ENCODE data around the gene TAF10.

TAF10 gene

DNA sequence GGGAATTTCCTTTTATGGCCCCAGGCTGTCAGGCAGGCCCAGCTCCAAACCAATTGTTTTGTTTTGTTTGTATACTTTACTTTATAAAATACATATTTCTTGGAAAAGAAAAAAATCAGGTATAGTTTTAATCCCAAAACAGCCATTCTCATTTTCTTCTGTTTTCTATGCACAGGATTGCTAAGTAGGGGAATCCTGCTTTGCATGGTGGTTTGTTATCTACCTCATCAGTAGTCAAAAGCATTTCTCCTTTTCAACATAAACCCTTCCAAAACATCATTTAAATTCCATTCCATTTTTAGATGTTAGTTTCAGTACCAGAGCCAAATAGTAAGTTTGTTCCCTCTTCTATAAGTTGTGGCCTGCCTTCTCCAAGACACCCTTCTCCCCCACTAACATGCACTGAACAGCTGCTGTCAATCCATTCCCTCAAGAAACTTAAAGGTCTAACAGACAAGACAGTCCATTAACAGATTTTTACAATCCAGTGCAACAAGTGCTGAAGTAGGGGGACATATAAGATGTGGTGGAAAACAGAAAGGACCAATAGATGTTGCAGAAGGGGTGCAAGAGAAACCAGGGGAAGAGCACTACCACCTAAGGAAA is 4.7 kb downstream of the TAF10 start:
- DNase-seq = peak in 1 of 5 experiments; percentile 54

DNA sequence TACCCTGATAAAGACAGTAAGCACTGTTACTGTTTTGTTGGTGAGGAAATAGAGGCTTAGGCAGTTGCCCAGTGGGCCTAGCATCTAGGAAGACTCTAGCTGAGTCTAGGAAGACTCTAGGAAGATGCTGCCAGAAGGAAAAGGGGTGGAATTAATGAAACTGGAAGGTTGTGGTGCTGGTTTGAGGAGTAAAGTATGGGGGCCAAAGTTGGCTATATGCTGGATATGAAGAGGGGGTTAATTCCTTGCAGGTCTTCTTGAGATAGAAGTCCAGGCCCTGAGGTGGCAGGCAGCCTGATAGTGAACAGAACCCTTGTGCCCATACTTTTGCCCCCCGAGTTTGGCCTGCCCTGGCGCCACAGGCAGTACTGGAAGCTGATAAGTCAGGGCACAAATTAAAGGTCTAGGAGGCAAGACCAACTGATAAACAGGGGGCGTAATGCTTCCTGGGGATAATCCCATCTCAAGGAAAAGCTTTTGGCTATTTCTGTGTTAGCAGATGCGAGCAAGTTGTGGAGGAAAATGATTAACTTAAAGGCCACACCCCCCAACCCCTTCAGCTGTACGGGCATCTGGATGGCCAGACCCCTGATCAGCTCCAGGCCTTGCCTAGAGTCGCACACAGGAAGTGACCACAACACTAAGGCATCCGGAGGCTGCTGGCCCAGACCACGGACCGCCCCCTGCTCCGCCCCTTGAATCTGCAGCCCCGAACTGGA is 5.4 kb downstream of the TAF10 start:
- peak in 2 of 5 experiments; percentile 42 to 74 for DNase-seq

GRCh38 chr11:6604790-6605189 is 7.2 kb downstream of the TAF10 start:
- DNase-seq = no peak

GRCh38 chr11:6604081-6604626 is 7.9 kb downstream of the TAF10 start:
- DNase-seq = peak in 3 of 5 experiments; percentile 30 to 80 (median 33)

DNA sequence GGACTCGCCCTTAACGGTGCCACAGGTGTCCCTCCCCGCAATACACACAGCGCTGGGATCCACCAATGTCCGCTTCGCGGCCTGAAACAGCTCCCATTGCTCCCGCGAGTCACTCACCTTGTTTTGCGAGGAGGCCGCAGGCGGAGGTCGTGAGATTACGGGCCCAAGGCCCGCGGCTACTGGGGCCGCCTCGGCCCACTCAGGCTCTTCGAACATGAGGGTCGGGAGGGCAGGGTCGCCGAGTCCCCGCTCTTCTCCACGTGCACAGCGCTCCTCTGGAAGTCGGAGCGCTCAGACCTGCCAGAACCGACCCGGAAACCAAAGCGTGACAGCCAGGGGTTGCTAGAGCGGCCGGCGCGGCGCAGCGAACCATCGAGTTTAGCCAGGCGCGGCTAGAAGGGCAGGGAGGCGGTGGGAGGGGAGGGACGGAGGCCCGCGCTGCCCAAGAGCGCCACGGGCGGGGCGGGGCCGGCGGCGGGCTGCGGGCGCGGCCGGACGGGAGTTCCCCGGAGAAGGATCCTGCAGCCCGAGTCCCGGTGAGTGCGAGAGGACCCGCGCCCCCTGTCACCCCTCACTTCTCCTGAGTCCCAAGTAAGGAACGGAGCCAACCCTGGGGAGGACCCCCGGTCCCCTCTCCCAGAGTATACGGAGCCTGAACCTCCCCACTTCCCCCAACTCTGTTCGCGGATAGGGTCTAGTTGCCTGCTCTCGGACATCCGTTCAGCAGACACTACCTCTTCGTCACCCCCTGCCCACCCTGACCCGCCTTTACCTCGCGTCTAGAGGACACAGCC is 8.5 kb downstream of the TAF10 start, which contains the start of the genes ILK and RRP8:
Gene ILK (plus strand): TSS at position 488 of the 794 bp plus-strand sequence. CDS start 498 bp downstream, outside the sequence.
Gene RRP8 (minus strand): TSS at position 330 of the 794 bp plus-strand sequence. CDS start 114 bp downstream, at position 216.
- peak; percentile 64 to 93 (median 78) for DNase-seq

DNA sequence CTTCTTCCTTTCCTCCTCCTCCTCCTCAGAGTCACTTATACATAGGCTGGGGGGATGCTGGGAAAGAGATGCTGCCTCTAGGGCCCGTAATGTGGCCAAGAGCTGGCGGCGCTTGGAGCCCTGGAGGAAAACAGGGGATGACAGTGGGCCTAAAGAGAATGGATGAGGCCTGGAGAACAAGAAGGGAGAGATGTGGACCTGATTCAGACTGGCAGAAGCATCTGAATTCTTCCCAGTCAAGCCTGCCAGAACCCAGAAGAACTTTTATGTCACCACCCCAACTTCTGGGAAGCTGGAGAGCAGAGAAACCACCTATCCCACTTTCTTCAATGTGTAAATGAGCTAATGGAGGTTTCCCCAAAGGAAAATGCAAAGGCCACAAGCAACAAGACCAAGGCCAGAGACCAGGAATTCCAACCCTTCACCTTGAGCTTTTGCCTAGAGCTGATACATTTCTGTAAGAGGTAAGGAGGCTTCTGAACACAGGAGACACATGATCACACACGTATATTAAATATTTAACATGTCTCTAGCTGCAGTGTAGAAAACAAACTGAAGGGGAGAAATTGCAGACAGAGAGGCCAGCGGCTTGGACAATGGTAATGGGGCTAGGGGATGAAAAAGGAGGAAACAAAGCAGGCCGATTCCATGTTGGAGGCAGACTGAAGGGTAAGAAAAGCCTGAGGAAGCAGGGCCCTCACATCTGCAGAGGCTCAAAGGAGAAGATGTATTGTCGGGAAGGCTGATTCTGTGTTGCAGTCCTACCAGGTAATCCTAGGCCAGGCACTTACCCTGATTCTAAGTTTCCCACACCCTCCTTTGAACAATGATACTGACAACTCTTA is 9.7 kb downstream of the TAF10 start:
- peak in 1 of 5 experiments; percentile 26 for DNase-seq

DNA sequence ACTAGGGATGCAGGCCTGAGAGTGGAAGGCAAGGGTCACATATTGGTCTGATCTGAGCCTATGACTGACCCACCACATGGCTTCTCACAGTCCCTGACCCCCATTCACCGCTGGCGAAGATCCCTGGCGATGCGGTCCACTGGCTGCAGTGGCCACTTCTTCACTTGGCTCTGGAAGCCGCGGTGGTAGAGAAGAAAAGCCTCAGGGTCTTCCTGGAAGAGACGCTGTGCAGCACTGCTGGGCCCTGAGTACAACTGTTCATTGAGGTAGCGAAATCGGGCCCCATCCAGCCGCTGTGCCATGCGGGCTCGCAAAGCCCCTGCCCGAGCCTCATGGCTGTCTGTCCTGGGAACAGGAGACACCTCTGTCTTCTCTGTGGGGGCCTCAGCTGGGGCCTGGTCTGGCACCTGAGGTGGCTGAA is 11.0 kb downstream of the TAF10 start:
- DNase-seq = no peak

DNA sequence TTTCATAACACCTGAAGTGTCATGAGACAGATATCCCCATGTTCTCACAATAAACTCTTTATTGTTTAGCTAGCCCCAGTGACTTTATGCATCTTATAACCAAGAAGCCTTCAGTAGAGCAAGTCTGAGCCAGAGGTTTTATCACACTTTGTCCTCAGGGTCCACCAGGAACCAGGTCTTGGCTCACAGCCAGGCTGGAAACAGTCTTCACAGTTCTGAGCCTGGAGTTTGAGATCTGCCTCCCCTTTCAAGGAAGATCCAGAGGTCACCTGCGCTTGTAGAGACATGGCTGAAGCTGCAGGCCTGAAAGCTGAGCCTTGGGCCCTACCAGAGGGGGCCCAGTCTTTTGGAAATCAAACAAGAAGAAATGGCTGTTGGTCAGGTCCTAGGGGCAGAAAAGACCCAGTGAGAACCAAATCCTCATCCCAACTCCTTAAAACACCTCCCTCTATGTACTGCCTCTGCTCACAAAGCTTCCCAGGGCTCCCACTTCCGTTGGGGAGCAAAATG is 12.1 kb downstream of the TAF10 start:
- no peak for DNase-seq

- no peak for DNase-seq
Measured at GRCh38 chr11:6599449-6599848, 12.6 kb downstream of the TAF10 start.

DNA sequence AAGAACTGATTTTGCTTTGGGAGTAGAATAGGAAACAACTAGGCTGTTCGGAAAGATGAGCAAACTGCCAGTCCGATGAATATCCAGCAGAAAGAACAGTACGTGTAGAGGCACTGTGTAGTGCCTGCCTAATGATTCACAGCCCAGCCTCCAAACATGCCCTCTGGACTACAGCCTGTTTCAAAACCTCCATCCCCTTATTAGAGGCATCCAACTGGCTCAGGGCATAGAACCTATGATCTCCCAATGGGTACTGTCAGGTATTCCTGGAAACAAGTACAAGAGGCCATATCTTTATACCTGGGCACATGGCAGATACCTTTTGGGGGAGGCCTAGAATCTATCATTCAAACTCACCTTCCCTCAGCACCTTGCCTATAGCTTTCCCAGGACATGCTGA is 13.5 kb downstream of the TAF10 start:
- no peak for DNase-seq

GRCh38 chr11:6596239-6596877 is 15.7 kb downstream of the TAF10 start:
- DNase-seq = no peak

DNA sequence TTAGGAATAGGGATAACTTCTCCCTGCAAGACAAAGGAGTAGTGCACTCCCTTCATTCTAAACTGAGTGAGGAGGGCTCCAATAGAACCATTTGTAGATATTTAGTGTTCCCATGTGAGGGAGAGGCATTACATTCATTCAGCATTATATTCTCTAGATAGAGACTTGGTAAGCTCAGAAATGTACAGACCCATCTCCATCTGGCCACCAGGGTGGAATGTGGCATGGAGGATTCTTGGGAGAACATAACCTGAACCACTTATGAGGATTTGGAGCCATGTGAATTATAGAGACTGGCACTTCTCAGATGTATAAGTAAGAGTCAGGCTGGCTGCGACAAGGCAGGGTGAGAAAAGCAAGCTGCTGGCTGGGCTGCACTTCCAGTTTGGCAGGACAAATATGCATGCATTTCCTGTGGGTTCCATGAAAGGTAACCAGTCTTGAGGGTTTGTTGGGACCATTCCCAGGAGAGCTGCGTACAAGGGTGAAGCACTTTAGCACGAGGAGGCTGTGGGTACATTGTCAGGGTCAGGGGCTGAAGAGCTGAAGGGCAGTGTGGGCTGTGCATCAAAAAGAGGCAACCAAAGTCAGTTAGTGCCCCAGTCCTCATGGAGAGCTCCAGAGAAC is 17.8 kb downstream of the TAF10 start:
- DNase-seq = no peak

DNA sequence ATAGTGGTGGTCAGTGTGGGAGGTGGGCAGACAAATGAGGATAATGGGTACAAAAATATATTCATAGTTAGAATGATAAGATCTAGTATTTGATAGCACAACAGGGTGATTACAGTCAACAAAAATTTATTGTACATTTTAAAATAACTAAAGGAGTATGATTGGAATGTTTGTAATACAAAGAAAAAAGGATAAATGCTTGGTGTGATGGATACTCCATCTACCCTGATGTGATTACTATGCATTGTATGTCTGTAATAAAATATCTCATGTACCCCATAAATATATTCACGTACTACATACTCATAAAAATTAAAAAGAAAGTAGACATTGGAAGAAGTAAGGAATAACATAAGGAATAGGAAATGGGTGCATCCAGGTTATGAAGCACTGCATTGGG is 24.0 kb downstream of the TAF10 start:
- DNase-seq = no peak

DNA sequence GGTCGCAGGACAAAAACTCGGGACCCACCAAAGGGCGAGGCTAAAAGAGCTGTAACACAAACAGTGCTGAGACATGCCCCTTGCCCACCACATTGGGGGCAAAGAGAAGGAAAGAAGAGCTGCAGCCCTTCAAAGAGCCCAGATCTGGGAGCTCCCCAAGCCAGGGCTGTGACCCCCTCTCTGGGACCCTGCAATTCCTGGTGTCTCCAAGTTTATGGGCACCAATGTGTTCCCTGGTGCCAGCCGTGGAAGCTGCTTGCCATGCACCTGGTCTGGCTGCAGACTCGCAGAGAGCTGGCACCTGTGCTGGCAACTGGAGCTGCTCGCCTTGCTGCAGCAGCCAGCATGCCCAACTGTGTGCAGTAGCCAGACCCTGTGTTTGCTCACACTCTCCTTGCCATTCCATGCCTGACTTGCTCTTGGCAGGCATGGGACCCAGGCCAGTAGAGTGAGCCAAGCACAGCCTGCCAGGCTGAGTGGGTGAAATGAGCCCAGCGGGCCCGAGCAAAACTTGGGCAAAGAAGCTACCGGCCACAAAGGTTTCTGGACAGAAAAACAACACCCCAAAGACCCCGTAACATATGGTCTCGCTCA is 24.6 kb downstream of the TAF10 start:
- no peak for DNase-seq

DNA sequence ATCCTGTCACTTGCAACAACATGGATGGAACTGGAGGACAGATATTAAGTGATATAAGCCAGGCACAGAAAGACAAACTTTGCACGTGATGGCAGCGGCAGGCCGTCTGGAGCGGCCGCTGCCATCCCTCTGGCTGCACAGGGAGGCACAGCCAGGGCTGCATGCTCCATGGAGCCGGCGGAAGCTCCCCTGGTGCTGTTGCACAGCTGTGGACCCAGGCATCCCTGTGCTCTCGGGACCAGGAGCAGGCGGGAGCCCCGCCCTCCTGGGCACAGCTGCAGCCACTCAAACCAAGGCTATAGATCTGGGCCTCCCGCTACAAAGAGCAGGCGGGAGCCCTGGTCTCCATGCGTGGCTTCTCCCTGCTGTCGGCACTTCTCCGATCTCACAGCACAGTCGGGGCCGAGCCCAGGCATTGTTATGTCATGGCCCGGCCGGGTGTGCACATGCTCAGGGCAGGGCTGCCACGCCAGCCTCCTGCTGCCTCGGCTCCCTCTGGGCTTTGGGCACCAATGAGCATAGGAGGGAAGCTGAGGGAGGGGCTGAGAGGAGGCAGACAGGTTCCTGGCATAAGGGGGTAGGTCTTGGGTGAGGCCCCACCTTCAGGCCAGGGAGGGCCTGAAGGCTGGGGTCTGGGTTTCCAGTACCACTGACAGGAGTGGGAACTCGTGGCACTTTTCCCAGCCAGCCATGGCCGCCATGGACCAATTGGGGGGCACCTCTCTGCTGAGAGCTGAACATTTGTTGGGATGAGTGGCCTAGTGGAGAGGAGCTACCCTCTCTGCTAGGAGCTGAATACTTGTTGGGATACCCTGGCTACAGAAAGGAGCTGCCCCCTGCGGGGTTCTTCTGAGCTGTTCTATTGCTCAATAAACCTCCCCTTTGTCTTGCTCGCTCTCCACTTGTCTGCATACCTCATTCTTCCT is 25.3 kb downstream of the TAF10 start:
- DNase-seq = no peak

GRCh38 chr11:6584528-6584927 is 27.5 kb downstream of the TAF10 start:
- no peak for DNase-seq

GRCh38 chr11:6583584-6583983 is 28.4 kb downstream of the TAF10 start:
- DNase-seq = no peak

DNA sequence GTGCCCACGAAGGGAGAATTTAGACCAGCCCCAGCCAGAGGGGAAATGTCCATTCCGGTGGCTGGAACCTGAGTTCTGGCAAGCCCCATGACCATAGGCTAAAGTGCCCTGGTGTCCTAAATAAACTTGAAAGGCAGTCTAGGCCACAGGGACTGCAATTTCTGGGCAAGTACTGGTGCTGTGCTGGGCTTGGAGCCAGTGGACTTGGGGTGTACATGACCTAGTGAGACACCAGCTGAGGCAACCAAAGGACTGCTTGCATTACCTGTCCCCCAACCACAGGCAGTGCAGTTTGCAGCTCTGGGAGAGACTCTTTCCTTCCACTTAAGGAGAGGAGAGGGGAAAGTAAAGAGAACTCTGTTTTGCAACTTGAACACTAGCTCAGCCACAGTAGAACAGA is 32.3 kb downstream of the TAF10 start:
- DNase-seq = no peak

- no peak for DNase-seq
Measured at GRCh38 chr11:6578134-6578533, 33.9 kb downstream of the TAF10 start.

All from T-helper 2 cell (primary cell).